Stimulated activated naive CD8-positive, alpha-beta T cell treated with anti-CD3 and anti-CD28 coated beads, Interleukin-15, Interleukin-2, amounts not matched to agents 100 ng/mL and 50 ng/mL, for 24 hours (primary cell): ENCODE measurements around the gene LRRC4B.

Source experiments
- H3K27ac Mint-ChIP-seq: one replicate; pipeline ENCODE4 v1.8.0; 2021; ENCODE audit warnings: mild to moderate bottlenecking, mixed read lengths
- H3K27me3 Mint-ChIP-seq: one replicate; pipeline ENCODE4 v1.8.0; 2021; ENCODE audit warnings: mixed read lengths
- H3K36me3 Mint-ChIP-seq: one replicate; pipeline ENCODE4 v1.8.0; 2021; ENCODE audit warnings: low read depth, mixed read lengths
- H3K4me1 Mint-ChIP-seq: one replicate; pipeline ENCODE4 v1.8.0; 2021; ENCODE audit warnings: low read depth, mixed read lengths
- H3K4me3 Mint-ChIP-seq: one replicate; pipeline ENCODE4 v1.8.0; 2021; ENCODE audit warnings: mild to moderate bottlenecking, mixed read lengths
- H3K9me3 Mint-ChIP-seq: one replicate; pipeline ENCODE4 v1.8.0; 2021; ENCODE audit warnings: mixed read lengths

The LRRC4B gene

DNA sequence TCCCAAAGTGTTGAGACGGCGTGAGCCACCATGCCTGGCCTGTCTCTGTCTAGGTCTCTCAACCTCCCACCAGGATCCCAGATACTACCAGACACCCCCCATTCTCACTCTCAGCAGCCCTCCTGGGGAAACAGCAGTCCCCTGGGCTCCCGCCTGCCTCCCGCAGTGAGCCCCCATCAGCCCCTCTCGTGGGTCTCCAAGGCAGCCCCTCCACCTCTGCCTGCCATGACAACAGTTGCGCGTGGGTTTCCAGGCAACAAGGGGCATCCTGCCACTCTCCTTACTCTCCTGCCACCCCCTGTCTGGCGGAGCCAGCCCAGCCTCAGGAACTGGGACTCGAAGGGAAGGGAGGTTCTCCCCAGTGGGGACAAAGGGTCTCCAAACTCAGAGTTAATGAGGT is 5.2 kb downstream of the LRRC4B start:
- no peaks in the 10 kb centered on the region for H3K36me3 Mint-ChIP-seq
- peaks cover 18% of the 10 kb centered on the region for H3K4me1 Mint-ChIP-seq
- no peak overlapping the region for H3K4me3 Mint-ChIP-seq
- no peaks in the 10 kb centered on the region for H3K9me3 Mint-ChIP-seq
- peaks cover 53% of the 10 kb centered on the region for H3K27me3 Mint-ChIP-seq
- H3K27ac Mint-ChIP-seq = no peak overlapping the region

DNA sequence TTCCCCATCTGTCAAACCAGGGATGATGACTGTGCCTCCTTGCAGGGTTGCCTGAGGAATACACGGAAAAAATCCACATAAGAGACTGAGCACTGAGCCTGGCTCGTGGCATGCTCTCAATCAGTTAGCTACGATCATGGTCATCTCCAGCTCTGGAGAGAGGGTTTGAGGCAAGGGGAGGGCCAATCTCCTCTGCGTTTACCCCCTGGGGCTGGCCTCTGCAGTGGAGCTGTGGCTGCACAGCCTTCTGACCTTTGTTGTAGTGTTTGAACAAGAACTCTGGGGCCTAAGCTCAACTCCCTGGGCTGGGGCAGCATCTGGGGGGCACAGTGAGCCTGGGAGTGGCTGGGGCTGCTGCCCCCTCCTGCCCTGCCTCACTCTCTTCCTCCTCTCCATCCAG is 5.9 kb downstream of the LRRC4B start:
- H3K4me1 Mint-ChIP-seq = peaks cover 18% of the 10 kb centered on the region
- H3K27me3 Mint-ChIP-seq = peaks cover 56% of the 10 kb centered on the region
- H3K9me3 Mint-ChIP-seq = no peaks in the 10 kb centered on the region
- H3K27ac Mint-ChIP-seq = no peak overlapping the region
- no peaks in the 10 kb centered on the region for H3K36me3 Mint-ChIP-seq
- H3K4me3 Mint-ChIP-seq = no peak overlapping the region

DNA sequence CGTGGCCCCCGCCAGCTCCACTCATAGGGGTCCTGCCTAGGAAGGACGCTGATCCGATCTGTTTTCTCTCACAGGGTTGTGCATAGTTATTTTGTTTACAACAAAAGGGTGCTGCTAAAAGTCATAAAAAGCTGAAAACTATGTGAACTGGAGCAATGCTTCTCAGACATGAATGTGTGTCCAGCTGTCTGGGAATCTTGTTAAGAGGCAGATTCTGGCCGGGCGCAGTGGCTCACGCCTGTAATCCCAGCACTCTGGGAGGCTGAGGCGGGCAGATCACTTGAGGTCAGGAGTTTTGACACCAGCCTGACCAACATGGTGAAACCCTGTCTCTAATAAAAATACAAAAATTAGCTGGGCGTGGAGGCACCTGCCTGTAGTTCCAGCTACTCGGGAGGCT is 8.6 kb downstream of the LRRC4B start:
- no peaks in the 10 kb centered on the region for H3K9me3 Mint-ChIP-seq
- no peak overlapping the region for H3K4me3 Mint-ChIP-seq
- H3K4me1 Mint-ChIP-seq = peaks cover 8% of the 10 kb centered on the region
- peaks cover 51% of the 10 kb centered on the region for H3K27me3 Mint-ChIP-seq
- H3K27ac Mint-ChIP-seq = no peak overlapping the region
- no peaks in the 10 kb centered on the region for H3K36me3 Mint-ChIP-seq

DNA sequence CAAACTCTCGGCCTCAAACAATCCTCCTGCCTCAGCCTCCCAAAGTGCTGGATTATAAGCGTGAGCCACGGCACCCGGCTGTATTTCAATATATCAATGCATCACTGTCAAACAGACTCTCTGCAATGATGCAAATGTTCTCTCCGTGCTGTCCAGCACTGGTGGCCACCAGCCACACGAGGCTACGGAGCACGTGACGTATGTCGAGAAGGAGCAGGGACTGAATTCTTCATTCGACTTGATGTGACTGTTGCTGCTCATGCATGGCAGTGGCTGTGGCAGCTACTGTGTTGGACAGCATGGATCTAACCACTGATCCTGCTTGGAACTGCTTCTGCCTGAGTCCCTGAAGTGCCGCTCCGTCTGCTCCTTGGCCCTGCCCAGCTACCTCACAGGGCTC is 9.8 kb downstream of the LRRC4B start:
- no peaks in the 10 kb centered on the region for H3K9me3 Mint-ChIP-seq
- H3K27ac Mint-ChIP-seq = no peak overlapping the region
- peaks cover 8% of the 10 kb centered on the region for H3K4me1 Mint-ChIP-seq
- H3K4me3 Mint-ChIP-seq = no peak overlapping the region
- H3K27me3 Mint-ChIP-seq = peaks cover 49% of the 10 kb centered on the region
- H3K36me3 Mint-ChIP-seq = no peaks in the 10 kb centered on the region

DNA sequence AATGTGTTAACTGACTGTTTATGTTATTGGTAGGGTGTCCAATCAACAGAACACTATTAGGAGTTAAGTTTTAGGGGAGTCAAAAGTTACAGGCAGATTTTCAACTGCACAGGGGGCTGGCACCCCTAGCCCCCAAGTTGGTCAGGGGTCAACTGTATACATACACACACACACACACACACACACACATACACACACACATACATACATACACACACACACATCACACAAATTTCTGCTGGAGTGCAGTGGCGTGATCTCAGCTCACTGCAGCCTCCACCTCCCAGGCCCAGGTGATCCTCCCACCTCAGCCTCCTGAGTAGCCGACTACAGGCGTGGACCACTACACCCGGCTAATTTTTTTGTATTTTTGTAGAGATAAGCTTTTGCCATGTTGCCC is 10.2 kb downstream of the LRRC4B start:
- H3K36me3 Mint-ChIP-seq = no peaks in the 10 kb centered on the region
- no peaks in the 10 kb centered on the region for H3K9me3 Mint-ChIP-seq
- H3K4me1 Mint-ChIP-seq = peaks cover 8% of the 10 kb centered on the region
- H3K27ac Mint-ChIP-seq = no peak overlapping the region
- no peak overlapping the region for H3K4me3 Mint-ChIP-seq
- peaks cover 49% of the 10 kb centered on the region for H3K27me3 Mint-ChIP-seq

- peaks cover 53% of the 10 kb centered on the region for H3K27me3 Mint-ChIP-seq
- H3K4me1 Mint-ChIP-seq = peaks cover 8% of the 10 kb centered on the region
- no peaks in the 10 kb centered on the region for H3K36me3 Mint-ChIP-seq
- no peaks in the 10 kb centered on the region for H3K9me3 Mint-ChIP-seq
- H3K4me3 Mint-ChIP-seq = no peak overlapping the region
- no peak overlapping the region for H3K27ac Mint-ChIP-seq
These were observed 11.1 kb downstream of the LRRC4B start for GRCh38 chr19:50557009-50557613.

DNA sequence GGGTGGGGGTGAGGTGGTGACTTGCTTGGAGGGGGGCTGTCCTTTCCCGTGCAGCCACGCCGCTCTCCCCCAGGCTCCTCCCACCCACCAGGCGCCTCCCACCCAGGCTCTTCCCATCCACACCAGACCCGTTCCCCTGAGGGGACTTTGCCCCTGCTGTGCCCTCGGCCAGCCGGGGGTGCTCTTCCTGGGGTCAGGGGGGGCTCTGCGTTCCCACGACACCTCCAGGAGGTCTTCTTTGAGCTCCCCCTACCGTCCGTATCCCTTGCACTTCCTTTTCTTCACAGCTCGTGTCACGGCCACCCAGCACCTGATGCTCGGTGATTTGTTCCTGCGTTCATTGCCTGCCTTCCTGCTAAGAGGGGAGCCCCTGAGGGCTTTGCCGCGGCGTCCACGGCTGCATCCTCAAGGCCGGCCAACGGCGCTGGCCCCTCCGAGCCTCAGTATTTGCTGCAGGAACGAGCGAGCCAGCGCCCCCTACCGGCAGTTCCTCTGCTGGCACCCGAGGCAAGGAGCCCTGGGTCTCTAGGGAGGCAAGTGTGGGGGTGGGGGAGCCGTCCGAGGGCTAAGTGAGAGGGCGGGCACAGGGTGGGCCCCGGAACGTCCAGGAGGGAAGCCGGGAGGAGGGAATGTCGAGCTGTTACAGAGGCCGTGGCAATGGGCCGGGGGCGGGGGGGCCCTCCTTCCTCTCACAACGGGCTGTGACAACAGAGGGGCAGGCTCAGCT is 11.8 kb downstream of the LRRC4B start:
- H3K27ac Mint-ChIP-seq = peak overlapping the region; percentile 79
- no peaks in the 10 kb centered on the region for H3K9me3 Mint-ChIP-seq
- peak overlapping the region; percentile 84 for H3K4me3 Mint-ChIP-seq
- H3K27me3 Mint-ChIP-seq = peaks cover 57% of the 10 kb centered on the region
- H3K4me1 Mint-ChIP-seq = peaks cover 8% of the 10 kb centered on the region
- no peaks in the 10 kb centered on the region for H3K36me3 Mint-ChIP-seq

- peaks cover 59% of the 10 kb centered on the region for H3K27me3 Mint-ChIP-seq
- peaks cover 8% of the 10 kb centered on the region for H3K4me1 Mint-ChIP-seq
- H3K27ac Mint-ChIP-seq = no peak overlapping the region
- no peaks in the 10 kb centered on the region for H3K9me3 Mint-ChIP-seq
- no peaks in the 10 kb centered on the region for H3K36me3 Mint-ChIP-seq
- H3K4me3 Mint-ChIP-seq = no peak overlapping the region
These were observed 12.6 kb downstream of the LRRC4B start for GRCh38 chr19:50555450-50556281.

- H3K27me3 Mint-ChIP-seq = peaks cover 66% of the 10 kb centered on the region
- no peak overlapping the region for H3K27ac Mint-ChIP-seq
- no peak overlapping the region for H3K4me3 Mint-ChIP-seq
These were observed 13.2 kb downstream of the LRRC4B start for GRCh38 chr19:50555033-50555432.

DNA sequence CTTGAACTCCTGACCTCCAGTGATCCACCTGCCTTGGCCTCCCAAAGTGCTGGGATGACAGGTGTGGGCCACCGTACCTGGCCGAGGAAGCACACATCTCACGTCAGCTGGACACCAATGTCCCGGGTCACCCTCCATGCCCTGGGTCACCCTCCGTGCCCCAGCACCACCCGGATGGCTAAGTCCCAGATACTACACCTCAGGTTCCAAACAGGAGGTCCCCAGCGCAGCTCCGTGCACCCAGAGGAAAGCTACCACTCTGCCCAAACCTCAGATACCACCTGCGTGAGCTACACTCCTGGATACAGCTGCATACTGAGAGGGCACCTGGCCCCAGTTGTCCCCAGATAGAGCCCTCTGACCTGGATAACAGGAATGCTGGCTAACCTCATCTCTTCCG is 14.0 kb downstream of the LRRC4B start:
- H3K27ac Mint-ChIP-seq = no peak overlapping the region
- H3K9me3 Mint-ChIP-seq = no peaks in the 10 kb centered on the region
- no peaks in the 10 kb centered on the region for H3K36me3 Mint-ChIP-seq
- peaks cover 8% of the 10 kb centered on the region for H3K4me1 Mint-ChIP-seq
- H3K4me3 Mint-ChIP-seq = no peak overlapping the region
- H3K27me3 Mint-ChIP-seq = peaks cover 66% of the 10 kb centered on the region

More at GRCh38 chr19:50555033-50555432, 13.2 kb downstream of the LRRC4B start:
- H3K4me1 Mint-ChIP-seq = peaks cover 8% of the 10 kb centered on the region
- H3K36me3 Mint-ChIP-seq = no peaks in the 10 kb centered on the region
- no peaks in the 10 kb centered on the region for H3K9me3 Mint-ChIP-seq

DNA sequence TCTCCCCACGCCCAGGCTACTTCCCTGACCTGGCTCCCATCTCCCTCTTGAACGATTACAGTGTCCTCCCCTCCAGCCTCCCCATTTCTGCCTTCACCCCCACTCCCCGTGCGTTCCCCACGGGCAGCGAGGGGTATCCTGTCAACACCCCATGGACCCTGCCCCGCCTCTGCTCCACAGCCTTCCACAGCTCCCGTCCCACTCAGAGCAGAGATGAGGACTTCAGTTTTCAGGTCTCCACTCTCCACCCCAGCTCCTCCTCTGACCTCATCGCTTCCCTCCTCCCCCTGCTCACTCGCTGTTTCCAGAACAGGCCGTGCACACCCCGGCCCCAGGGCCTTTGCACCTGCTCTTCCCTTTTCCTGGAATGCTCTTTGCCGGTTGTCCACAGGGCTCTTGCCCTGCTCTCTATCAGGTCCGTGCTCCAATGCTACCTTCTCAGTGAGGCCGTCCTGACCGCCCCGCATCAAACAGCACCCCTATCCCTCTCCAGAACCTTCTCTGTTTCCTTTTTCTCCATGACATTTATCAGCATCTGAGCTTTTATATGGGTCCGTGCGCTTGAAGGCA is 15.0 kb downstream of the LRRC4B start:
- H3K4me1 Mint-ChIP-seq = peaks cover 8% of the 10 kb centered on the region
- H3K27me3 Mint-ChIP-seq = peaks cover 63% of the 10 kb centered on the region
- no peak overlapping the region for H3K4me3 Mint-ChIP-seq
- no peaks in the 10 kb centered on the region for H3K36me3 Mint-ChIP-seq
- no peaks in the 10 kb centered on the region for H3K9me3 Mint-ChIP-seq
- no peak overlapping the region for H3K27ac Mint-ChIP-seq

GRCh38 chr19:50552540-50552939 is 15.7 kb downstream of the LRRC4B start:
- Mint-ChIP-seq H3K27ac (no peak overlapping the region), H3K9me3 (no peaks in the 10 kb centered on the region), H3K4me1 (peaks cover 8% of the 10 kb centered on the region), H3K4me3 (no peak overlapping the region), H3K27me3 (peaks cover 59% of the 10 kb centered on the region), H3K36me3 (no peaks in the 10 kb centered on the region)

- Mint-ChIP-seq H3K27ac (no peak overlapping the region), H3K9me3 (no peaks in the 10 kb centered on the region), H3K27me3 (peaks cover 59% of the 10 kb centered on the region), H3K4me1 (peaks cover 8% of the 10 kb centered on the region), H3K36me3 (no peaks in the 10 kb centered on the region), H3K4me3 (no peak overlapping the region)
These were observed 16.5 kb downstream of the LRRC4B start for GRCh38 chr19:50551715-50552187.

DNA sequence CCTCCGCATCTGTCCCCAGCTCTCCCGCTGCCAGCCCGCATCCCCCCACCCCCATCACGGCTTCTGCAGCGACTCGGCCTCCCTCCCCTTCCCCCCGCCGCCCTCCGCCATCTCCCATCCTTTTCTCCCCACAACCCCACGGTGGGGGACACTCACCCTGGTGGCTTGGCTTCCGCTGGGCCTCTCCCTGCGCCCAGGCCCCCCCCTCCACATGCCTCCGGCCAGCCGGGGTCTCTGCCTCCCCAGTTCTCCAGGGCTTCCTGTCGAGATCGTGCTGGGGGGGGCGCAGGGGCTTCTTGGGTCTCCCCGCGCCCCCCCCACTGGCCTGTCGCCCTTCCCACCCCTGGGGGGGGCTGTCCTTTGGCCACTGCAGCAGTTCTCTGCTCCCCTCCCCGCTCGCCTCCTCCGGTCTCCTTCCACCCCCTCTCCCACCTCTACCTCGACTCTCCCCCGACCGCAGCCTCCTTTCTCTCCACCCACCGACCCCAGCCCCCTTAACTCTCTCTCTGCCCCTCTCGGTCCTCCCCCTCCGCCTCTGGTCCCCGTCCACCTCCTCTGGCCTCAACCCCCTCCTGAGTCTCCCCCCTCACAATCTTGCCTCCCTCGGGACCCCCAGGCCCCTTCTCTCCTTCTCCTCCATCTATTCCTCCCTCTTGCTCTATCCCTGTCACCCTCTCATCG is 17.1 kb downstream of the LRRC4B start:
- H3K36me3 Mint-ChIP-seq = no peaks in the 10 kb centered on the region
- H3K9me3 Mint-ChIP-seq = no peaks in the 10 kb centered on the region
- peaks cover 55% of the 10 kb centered on the region for H3K27me3 Mint-ChIP-seq
- no peak overlapping the region for H3K4me3 Mint-ChIP-seq
- no peak overlapping the region for H3K27ac Mint-ChIP-seq
- peaks cover 4% of the 10 kb centered on the region for H3K4me1 Mint-ChIP-seq
